HL-60 (cell line): ENCODE data around the gene MYBPC1.
"Not testable (repeated sequence)": the region's sequence is repeated elsewhere in the genome, so short reads cannot be mapped to it uniquely, and the experiment has no call there.

Experiments used
- CTCF ChIP-seq: IDR thresholded peaks from one replicate; pipeline ENCODE4 v1.5.1; 2011; ENCODE audit warnings: low read length, control low read depth, inconsistent platforms; ENCODE audit not compliant: insufficient read depth
- GABPA ChIP-seq: IDR thresholded peaks from 2 replicates; pipeline ENCODE4 v1.6.1; 2012; ENCODE audit warnings: low read depth
- POLR2AphosphoS5 ChIP-seq: IDR thresholded peaks from 2 replicates; pipeline ENCODE4 v1.6.1; 2012; ENCODE audit warnings: low read depth
- SPI1 ChIP-seq: IDR thresholded peaks from 2 replicates; pipeline ENCODE4 v1.6.1; 2012; ENCODE audit warnings: low read depth, mild to moderate bottlenecking, borderline replicate concordance

- TF ChIP-seq POLR2AphosphoS5, CTCF, GABPA, SPI1: not testable (repeated sequence)
Observed at GRCh38 chr12:101734482-101734881, 139.7 kb downstream of the MYBPC1 start.
